HG03095 (cell line): ENCODE measurements around the gene RHOC.
"Not testable (repeated sequence)": the region's sequence is repeated elsewhere in the genome, so short reads cannot be mapped to it uniquely, and the experiment has no call there.

Experiments
- ATAC-seq: cut with Tn5 transposase; IDR thresholded peaks from one replicate; pipeline ENCODE4 v1.9.1; 2021; ENCODE audit warnings: moderate library complexity; ENCODE audit not compliant: unreplicated experiment

Gene RHOC

GRCh38 chr1:112706505-112707220 is at the start of gene RHOC:
Gene RHOC, minus strand, starts transcription at chr1:112707127. Its CDS starts 3,328 bp downstream, at chr1:112703799.
- peak; percentile 57 for ATAC-seq

GRCh38 chr1:112754116-112754628 is 47.2 kb upstream of the RHOC start:
- no peak for ATAC-seq

GRCh38 chr1:112748396-112748795 is 41.5 kb upstream of the RHOC start:
- ATAC-seq: no peak

- ATAC-seq: no peak
Measured at GRCh38 chr1:112744009-112744578, 37.2 kb upstream of the RHOC start.

GRCh38 chr1:112743174-112744008 is 36.5 kb upstream of the RHOC start:
- no peak for ATAC-seq

GRCh38 chr1:112737573-112737972 is 30.6 kb upstream of the RHOC start:
- no peak for ATAC-seq

GRCh38 chr1:112735752-112736151 is 28.8 kb upstream of the RHOC start:
- ATAC-seq: no peak

GRCh38 chr1:112731451-112731850 is 24.5 kb upstream of the RHOC start:
- ATAC-seq: no peak

GRCh38 chr1:112729909-112730308 is 23.0 kb upstream of the RHOC start:
- ATAC-seq: no peak

GRCh38 chr1:112729011-112729410 is 22.1 kb upstream of the RHOC start:
- not testable (repeated sequence) for ATAC-seq

- not testable (repeated sequence) for ATAC-seq
Measured at GRCh38 chr1:112728306-112728971, 21.5 kb upstream of the RHOC start.

GRCh38 chr1:112727716-112728115 is 20.8 kb upstream of the RHOC start:
- ATAC-seq: no peak

GRCh38 chr1:112724240-112724639 is 17.3 kb upstream of the RHOC start:
- ATAC-seq: not testable (repeated sequence)

GRCh38 chr1:112723511-112723839 is 16.5 kb upstream of the RHOC start:
- no peak for ATAC-seq

- ATAC-seq: no peak
Measured at GRCh38 chr1:112722601-112723510, 15.9 kb upstream of the RHOC start.

GRCh38 chr1:112721966-112722524 is 15.1 kb upstream of the RHOC start:
- ATAC-seq: no peak

GRCh38 chr1:112721294-112721693 is 14.4 kb upstream of the RHOC start:
- ATAC-seq: not testable (repeated sequence)

GRCh38 chr1:112720800-112721199 is 13.9 kb upstream of the RHOC start:
- ATAC-seq: no peak

- ATAC-seq: no peak
Measured at GRCh38 chr1:112719706-112720105, 12.8 kb upstream of the RHOC start.
